Activated naive CD4-positive, alpha-beta T cell treated with anti-CD3 and anti-CD28 coated beads, Interleukin-2, amount 50 U/mL, for 72 hours (primary cell): ENCODE measurements around the gene ASIC1. TPM values are rescaled to one million over a fixed set of nuclear protein-coding genes. Genes with fewer than 3 reads are reported as not detected.
"Not testable (repeated sequence)": the region's sequence is repeated elsewhere in the genome, so short reads cannot be mapped to it uniquely, and the experiment has no call there.

ENCODE experiments used
- ATAC-seq, 2 donors: fragments of 150-1000 bp; cut with Tn5 transposase; 2 replicates each; pipeline ENCODE4 v1.10.0; 2021; ENCODE audit warnings: mild to moderate bottlenecking in 2 of 2, moderate library complexity in 2 of 2
- DNase-seq, 2 donors: peaks; one replicate each; pipeline ENCODE4 v3.0.0; 2021 to 2022; ENCODE audit warnings: low spot score in 2 of 2
- H3K27ac Mint-ChIP-seq, 2 donors: one replicate each; pipeline ENCODE4 v1.8.0; 2022; ENCODE audit warnings: mild to moderate bottlenecking in 2 of 2, mixed read lengths in 2 of 2
- H3K36me3 Mint-ChIP-seq, 2 donors: one replicate each; pipeline ENCODE4 v1.8.0; 2022; ENCODE audit warnings: mixed read lengths in 2 of 2
- H3K9me3 Mint-ChIP-seq, 2 donors: one replicate each; pipeline ENCODE4 v1.8.0; 2022; ENCODE audit warnings: mixed read lengths in 2 of 2
- total RNA-seq, 2 donors: library from RNA; stranded (reverse); gene quantifications; one replicate each; pipeline ENCODE4 v1.2.3, GENCODE V29; 2022

Gene ASIC1
- total RNA-seq, result 10 to 100 TPM in 1 of 2 donors, 1 to 10 TPM in 1; 2.8 to 11.7 TPM

GRCh38 chr12:50057000-50057841 is at the start of gene ASIC1:
Gene ASIC1 (plus strand): TSS chr12:50057596. CDS start chr12:50058767, 1,171 bp downstream.
- DNase-seq, result peak in 1 of 2 donors; percentile 62
- H3K9me3 Mint-ChIP-seq, result no peaks in the 10 kb centered on the region
- peak; percentile 38 to 65 for ATAC-seq
- no peaks in the 10 kb centered on the region for H3K36me3 Mint-ChIP-seq
- H3K27ac Mint-ChIP-seq, result peak within 1 kb of the TSS in 1 of 2 donors; percentile 61

GRCh38 chr12:50013361-50014147 is 43.8 kb upstream of the ASIC1 start:
- Mint-ChIP-seq H3K27ac (peak overlapping the region in 1 of 2 donors; percentile 73), H3K9me3 (no peaks in the 10 kb centered on the region), H3K36me3 (peaks cover 13 to 21% of the 10 kb centered on the region in 2 donors)
- no peak for DNase-seq
- peak in 1 of 2 donors; percentile 61 for ATAC-seq

DNA sequence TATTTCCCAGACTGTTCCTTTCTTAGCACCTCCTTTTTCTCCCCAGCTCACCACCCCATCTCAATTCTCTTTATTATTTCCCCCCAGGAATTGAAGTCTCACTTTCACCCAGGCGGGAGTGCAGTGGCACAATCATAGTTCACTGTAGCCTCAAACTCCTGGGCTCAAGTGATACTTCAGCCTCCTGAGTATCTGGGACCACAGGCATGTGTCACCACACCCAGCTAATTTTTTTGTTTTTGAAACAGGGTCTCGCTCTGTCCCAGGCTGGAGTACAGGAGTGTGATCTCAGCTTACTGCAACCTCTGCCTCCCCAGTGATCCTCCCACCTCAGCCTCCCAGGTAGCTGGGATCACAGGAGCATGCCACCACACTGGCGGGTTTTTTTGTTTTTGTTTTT is 43.1 kb upstream of the ASIC1 start:
- no peak for DNase-seq
- Mint-ChIP-seq H3K27ac (no peak overlapping the region), H3K36me3 (peaks cover 13 to 21% of the 10 kb centered on the region in 2 donors), H3K9me3 (no peaks in the 10 kb centered on the region)
- no peak for ATAC-seq

DNA sequence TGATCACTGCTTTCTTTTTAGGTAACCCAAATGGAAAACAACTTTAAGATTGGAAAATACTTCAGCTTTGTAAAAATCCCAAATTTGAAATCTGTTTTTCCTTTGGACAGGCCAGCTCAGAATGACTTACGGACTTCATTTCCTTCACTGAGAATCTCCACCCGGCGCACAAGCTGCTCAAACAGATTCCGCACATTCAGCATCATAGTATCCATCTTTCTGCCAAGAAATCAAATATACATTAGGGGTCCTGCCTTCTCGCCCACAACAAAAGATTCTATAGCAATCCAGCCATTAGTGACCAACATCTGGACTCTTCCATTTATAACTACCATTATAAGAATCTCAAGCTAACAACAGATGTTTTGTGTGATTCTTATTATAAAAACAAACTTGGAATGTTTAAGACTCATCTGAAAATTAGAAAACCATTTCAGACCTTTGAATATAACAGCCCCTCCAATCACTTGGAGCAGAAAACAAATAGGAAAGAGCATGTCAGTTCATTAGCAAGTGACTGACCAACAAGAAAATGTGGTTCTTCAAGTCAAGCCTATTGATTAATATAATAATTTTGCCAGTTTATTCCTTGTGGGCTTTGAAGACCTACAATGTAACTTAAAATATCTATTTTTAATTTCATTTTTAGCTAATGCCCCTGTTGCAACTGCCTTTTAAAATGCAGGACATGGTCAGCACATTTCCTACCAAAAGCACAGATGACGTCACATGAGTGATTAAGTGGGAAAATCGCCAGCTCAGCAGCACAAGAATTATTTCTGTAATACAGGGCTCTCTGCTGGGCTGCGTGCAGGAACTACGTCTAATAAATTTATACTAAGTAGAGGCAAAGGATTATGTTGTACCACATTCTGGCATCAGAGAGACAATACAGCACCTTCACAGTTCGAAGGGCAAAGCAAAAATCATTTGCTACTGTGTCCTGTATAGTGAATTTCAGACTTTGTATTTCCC is 40.6 kb upstream of the ASIC1 start:
- ATAC-seq (no peak), DNase-seq (no peak)
- no peak overlapping the region for H3K27ac Mint-ChIP-seq
- H3K9me3 Mint-ChIP-seq, result no peaks in the 10 kb centered on the region
- H3K36me3 Mint-ChIP-seq, result peaks cover 8 to 9% of the 10 kb centered on the region in 2 donors

GRCh38 chr12:50017641-50018040 is 39.8 kb upstream of the ASIC1 start:
- DNase-seq (no peak), ATAC-seq (no peak)
- H3K27ac Mint-ChIP-seq, result no peak overlapping the region
- H3K36me3 Mint-ChIP-seq, result peaks cover 9 to 12% of the 10 kb centered on the region in 2 donors
- H3K9me3 Mint-ChIP-seq, result no peaks in the 10 kb centered on the region

DNA sequence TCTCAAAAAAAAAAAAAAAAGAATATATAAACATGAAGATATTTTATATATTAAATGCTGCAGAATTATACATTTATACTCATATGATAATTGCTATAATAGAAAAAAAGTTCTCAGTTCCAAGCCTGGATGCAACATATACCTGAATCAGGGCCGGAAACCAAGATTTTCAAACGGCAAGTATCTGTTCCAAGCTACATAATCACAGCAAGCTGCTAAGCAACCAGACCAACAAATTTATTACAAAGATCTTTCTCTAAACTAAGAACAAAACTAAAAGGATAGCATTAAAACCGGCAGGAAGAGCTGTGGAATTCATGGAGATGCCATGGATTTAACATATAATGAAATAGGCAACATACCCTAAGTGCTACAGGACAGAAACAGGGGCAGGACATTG is 39.2 kb upstream of the ASIC1 start:
- no peak for DNase-seq
- H3K27ac Mint-ChIP-seq, result no peak overlapping the region
- H3K9me3 Mint-ChIP-seq, result no peaks in the 10 kb centered on the region
- no peak for ATAC-seq
- H3K36me3 Mint-ChIP-seq, result peaks cover 14 to 15% of the 10 kb centered on the region in 2 donors

GRCh38 chr12:50018968-50019367 is 38.4 kb upstream of the ASIC1 start:
- ATAC-seq (no peak), DNase-seq (no peak)
- H3K9me3 Mint-ChIP-seq, result no peaks in the 10 kb centered on the region
- peaks cover 9 to 16% of the 10 kb centered on the region in 2 donors for H3K36me3 Mint-ChIP-seq
- H3K27ac Mint-ChIP-seq, result no peak overlapping the region

- no peaks in the 10 kb centered on the region for H3K9me3 Mint-ChIP-seq
- DNase-seq (no peak), ATAC-seq (no peak)
- peaks cover 13 to 21% of the 10 kb centered on the region in 2 donors for H3K36me3 Mint-ChIP-seq
- H3K27ac Mint-ChIP-seq, result no peak overlapping the region
These were observed 37.9 kb upstream of the ASIC1 start for GRCh38 chr12:50019524-50019923.

GRCh38 chr12:50021031-50021430 is 36.4 kb upstream of the ASIC1 start:
- ATAC-seq (no peak), DNase-seq (no peak)
- peaks cover 4 to 5% of the 10 kb centered on the region in 2 donors for H3K9me3 Mint-ChIP-seq
- no peak overlapping the region for H3K27ac Mint-ChIP-seq
- H3K36me3 Mint-ChIP-seq, result peaks cover 25 to 35% of the 10 kb centered on the region in 2 donors

DNA sequence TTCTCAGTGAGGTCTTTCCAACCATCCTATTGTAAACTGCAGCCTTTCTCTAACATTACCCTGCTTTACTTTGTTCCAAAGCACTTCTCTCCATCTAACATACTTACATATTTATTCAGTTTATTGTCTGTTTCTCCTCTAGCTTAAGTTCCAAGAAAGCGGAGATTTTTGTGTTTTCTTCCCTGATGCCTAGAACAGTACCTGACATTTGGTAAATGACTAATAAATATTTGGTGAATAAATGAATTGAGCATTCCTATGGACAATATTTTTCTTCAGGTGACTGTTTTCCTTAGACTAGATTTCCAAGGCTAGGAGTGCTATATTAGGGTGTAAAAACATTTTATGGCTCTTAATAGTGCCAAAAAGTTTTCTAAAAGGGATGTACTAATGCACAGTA is 34.5 kb upstream of the ASIC1 start:
- DNase-seq, result no peak
- peak overlapping the region in 1 of 2 donors; percentile 11 for H3K27ac Mint-ChIP-seq
- peaks cover 4 to 7% of the 10 kb centered on the region in 2 donors for H3K9me3 Mint-ChIP-seq
- peaks cover 25 to 37% of the 10 kb centered on the region in 2 donors for H3K36me3 Mint-ChIP-seq
- no peak for ATAC-seq

GRCh38 chr12:50024227-50024626 is 33.2 kb upstream of the ASIC1 start:
- peak overlapping the region; percentile 96 to 99 for H3K27ac Mint-ChIP-seq
- peaks cover 25 to 37% of the 10 kb centered on the region in 2 donors for H3K36me3 Mint-ChIP-seq
- ATAC-seq, result no peak
- DNase-seq, result no peak
- peaks cover 4 to 7% of the 10 kb centered on the region in 2 donors for H3K9me3 Mint-ChIP-seq

- no peak for DNase-seq
- H3K9me3 Mint-ChIP-seq, result peaks cover 4 to 7% of the 10 kb centered on the region in 2 donors
- H3K27ac Mint-ChIP-seq, result peak overlapping the region; percentile 96 to 99
- peak; percentile 6 to 49 for ATAC-seq
- peaks cover 25 to 37% of the 10 kb centered on the region in 2 donors for H3K36me3 Mint-ChIP-seq
These were observed 32.6 kb upstream of the ASIC1 start for GRCh38 chr12:50024805-50025186.

DNA sequence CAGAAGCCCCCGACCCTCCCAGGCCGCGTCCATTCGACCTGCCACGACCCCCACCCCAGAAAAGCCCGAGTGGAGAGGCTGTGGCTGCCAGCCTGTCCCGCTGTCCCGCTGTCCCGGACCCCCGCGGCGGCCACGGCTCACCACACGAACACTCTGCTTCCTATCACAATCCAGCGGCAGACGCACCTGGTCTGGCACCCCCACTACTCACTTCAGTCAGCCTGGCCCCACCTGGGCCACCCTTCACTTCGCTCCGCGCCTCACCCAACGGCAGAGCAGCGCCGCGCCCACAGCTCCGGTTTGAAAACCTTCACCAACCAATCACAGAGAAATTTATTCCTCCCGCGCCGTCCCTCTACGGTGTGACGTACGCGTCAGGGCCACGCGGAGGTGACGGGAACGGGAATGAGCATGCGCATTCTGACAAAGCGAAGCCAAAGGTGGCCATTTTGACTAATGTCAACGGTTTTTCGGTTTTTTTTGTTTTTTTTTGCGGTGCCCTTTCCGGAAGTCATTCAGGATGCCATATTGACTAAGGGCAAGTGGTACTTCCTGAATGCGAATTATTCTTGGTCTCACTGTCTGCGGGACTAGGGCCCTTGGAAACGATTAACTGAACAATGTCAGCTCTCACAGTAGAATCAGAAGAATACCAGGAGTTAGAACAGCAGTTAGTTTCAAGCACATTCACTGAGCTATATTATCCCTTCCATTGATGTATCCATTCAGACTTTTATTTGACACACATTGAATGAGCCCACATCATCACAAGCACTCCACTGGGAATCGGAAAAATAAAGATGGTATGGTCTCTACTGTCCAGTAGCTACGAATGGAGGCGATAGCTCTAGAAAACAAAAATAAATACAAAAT is 32.0 kb upstream of the ASIC1 start, which contains the start of gene RACGAP1:
Gene RACGAP1 (minus strand): TSS at position 308 of the 873 bp plus-strand sequence. CDS start 8,779 bp downstream, outside the sequence.
- H3K27ac Mint-ChIP-seq, result peak within 1 kb of the TSS; percentile 96 to 99
- ATAC-seq, result peak; percentile 99 to 100
- H3K9me3 Mint-ChIP-seq, result peaks cover 4 to 7% of the 10 kb centered on the region in 2 donors
- DNase-seq, result peak; percentile 91 to 96
- peaks cover 25 to 37% of the 10 kb centered on the region in 2 donors for H3K36me3 Mint-ChIP-seq

GRCh38 chr12:50026691-50027090 is 30.7 kb upstream of the ASIC1 start:
- no peak overlapping the region for H3K27ac Mint-ChIP-seq
- peaks cover 25 to 37% of the 10 kb centered on the region in 2 donors for H3K36me3 Mint-ChIP-seq
- ATAC-seq, result no peak
- peaks cover 4 to 7% of the 10 kb centered on the region in 2 donors for H3K9me3 Mint-ChIP-seq
- DNase-seq, result no peak

- H3K9me3 Mint-ChIP-seq, ATAC-seq, H3K36me3 Mint-ChIP-seq, H3K27ac Mint-ChIP-seq, DNase-seq: not testable (repeated sequence)
These were observed 26.9 kb upstream of the ASIC1 start for GRCh38 chr12:50030449-50030848.
